ENCODE measurements around the gene PHKG1.
"Not testable (repeated sequence)": the region's sequence is repeated elsewhere in the genome, so short reads cannot be mapped to it uniquely, and the experiment has no call there.

Gene PHKG1

DNA sequence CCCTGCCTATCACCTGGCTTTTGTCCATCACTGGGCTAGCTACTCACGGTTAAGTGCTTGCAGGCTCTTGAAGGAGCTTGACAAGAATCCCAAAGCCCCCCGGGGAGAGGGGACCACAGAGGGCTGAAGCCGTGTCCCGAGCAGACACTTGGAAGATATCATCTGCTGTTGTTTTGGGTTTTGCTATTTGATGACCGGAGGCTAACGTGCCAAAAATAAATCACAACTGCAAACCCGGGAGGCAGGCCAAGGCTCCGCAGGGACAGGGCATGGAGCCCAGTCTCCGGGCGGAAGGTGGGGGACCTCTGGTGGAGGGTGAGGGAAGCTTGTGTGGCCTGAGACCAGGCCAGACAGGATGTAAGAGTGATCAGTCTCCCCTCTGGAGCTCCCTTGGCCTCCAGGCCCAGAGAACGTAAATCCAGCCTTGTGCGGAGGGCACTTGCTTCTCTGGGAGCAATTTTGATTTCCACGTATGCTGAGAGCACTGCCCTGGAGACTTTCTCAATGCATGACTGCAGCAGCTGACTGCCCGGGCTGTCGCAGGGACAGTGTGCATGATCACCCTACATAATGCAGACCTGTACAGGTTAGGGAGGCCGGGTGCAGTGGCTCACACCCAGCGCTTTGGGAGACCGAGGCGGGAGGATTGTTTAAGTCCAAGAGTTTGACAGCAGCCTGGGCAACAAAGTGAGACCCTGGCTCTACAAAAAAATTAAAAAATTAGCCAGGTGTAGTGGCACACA is at the start of gene PHKG1:
TSS of gene PHKG1 (minus strand) at position 164 of the 743 bp plus-strand sequence. CDS start 4,011 bp downstream, outside the sequence.
- DNase-seq (ENCODE audit: low read depth): no peak

DNA sequence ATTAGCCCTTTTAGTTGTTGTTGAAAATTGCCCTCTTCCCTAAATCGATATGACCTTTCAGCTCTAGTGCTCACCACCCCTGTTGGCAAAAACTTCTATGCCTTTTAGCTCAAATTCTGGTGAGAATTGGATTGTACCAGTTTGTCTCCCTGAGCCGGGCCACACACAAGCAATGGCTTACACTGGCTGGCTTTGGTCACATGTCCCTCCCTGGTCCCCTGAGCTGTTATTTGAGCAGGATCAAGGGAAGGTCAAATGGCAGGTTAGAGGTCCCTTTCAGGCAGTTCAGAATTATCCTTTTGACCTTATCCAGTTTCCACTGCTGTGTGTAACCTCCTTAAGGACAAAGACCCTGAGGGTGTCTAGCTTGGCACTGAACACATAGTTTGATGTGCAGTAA is 38.3 kb upstream of the PHKG1 start:
- DNase-seq (ENCODE audit: low read depth): not testable (repeated sequence)

DNA sequence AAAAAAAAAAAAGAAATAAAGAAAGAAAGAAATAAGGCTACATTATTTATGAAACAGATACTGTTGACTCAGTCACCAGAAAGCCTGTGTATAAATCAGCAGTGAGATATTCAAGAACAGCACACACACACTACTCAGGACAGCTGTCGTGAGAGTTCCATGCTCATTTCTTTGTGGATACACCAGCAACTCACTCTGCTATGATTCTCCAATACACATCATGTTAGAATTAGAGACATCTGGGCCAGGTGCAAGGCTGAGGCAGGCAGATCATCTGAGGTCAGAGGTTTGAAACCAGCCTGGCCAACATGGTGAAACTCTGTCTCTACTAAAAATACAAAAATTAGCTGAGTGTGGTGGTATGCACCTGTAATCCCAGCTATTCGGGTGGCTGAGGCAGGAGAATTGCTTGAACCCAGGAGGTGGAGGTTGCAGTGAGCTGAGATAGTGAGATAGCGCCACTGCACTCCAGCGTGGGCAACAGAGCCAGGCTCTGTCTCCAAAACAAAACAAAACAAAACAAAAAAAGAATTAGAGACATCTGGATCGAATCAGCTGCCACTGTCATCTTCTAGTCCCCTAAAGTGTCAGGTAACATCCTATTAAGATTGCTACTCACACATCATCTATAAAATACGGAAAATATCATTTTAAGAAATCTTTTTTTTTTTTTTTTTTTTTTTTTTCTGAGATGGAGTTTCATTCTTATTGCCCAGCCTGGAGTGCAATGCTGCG is 34.7 kb upstream of the PHKG1 start:
- DNase-seq (ENCODE audit: low read depth): no peak

DNA sequence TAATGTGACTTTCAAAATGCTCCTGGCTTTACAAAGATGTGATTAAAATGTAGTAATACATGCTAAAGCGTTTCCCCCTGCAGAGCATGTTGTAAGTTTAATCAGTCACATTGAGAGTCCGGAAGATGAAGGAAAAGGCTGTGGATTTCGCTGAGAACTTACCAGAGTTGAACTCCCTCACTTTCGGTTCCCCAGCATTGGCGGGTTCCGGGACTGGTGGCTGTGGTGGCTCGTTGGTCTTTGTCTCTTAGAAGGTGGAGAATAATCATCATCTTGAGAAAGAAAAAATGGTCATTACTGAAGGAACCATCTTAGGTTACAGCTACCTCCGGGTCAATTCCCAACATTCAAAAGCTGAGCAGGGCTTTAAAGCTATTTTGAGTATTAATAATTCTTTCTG is 33.1 kb upstream of the PHKG1 start:
- DNase-seq (ENCODE audit: low read depth): no peak

DNA sequence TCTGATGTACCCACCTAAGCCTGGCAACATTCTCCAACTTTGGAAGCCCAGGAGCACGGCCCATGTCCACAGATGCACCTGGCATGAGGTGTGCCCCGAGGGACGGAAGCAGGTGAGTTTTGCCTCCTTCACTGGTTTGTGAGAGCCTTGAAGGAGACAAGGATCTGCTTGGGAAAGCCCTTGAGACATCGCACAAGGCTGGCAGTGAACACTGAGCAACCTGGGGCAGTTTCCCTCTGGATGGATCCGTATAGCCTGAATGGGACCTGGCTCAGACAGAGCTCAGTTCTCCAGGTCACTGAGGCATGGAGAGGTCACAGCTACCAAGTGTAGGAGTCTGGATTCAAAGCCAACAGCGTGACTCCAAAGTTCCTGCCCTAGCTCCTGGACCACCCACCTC is 32.2 kb upstream of the PHKG1 start:
- DNase-seq (ENCODE audit: low read depth): no peak

DNA sequence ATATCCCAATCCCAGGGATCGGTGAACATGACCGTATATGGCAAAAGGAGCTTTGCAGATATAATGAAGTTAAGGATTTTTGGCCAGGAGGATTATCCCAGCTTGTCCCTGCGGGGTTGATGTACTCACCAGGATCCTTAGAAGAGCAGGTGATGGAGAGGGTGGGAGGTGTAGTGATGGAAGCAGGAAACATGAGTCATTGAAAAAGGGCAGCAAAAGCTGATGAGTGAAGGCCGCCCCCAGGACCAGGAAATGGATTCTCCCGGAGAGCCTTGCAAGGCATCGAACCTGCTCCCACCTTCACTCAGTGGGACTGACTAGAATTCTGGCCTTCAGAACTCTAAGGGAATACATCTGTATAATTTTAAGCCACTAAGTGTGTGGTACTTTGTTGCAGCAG is 28.7 kb upstream of the PHKG1 start:
- DNase-seq (ENCODE audit: low read depth): no peak

DNA sequence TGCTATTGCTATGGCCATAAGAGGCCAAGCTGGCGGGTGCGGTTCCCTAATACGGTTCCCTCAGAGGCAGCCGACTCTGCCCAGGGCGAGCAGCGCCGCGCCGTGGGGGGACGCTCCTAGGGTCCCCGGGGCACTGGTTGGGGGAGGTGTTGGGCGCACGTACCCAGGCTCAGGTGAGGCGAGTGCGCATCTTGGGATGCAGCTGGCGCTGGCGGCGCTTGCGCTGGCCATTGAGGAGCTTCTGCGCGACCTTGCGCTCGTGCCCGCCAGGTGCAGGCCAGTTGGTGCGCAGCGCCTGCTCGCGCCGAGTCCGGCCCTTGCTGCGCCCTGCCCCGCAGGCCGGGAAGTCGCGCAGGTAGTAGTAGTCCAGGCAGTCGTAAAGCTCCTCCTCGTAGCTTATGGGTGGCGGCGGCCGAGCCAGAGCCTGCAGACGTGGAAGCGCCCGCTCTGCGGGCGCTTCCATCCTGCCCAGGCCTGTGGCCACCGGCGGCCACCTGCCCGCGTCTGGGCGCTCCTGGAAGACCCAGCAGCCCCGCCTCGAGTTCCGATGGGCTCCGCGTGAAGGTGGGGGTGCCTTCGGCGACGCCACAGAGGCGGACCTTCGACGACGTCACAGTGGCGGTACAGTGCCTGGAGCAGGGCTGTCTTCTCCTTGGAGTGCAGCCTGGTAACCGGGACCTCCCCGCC is 23.2 kb upstream of the PHKG1 start, which contains the start of gene NUPR2:
TSS of gene NUPR2 (minus strand) at position 566 of the 687 bp plus-strand sequence. CDS start at position 463, 103 bp downstream.
- no peak for DNase-seq (ENCODE audit: low read depth)

DNA sequence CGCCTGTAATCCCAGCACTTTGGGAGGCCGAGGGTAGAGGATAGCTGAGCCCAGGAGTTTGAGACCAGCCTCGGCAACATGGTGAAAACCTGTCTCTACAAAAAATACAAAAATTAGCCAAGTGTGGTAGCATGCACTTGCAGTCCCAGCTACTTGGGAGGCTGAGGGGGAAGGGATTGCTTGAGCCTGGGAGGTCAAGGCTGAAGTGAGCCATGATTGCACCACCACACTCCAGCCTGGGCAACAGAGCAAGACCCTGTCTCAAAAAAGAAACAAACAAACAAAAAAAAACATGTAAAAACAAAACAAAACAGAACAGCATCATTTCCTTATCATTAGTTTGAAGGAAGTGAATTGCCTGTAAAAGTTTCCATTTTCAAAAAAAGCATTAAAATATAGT is 19.5 kb upstream of the PHKG1 start:
- not testable (repeated sequence) for DNase-seq (ENCODE audit: low read depth)

DNA sequence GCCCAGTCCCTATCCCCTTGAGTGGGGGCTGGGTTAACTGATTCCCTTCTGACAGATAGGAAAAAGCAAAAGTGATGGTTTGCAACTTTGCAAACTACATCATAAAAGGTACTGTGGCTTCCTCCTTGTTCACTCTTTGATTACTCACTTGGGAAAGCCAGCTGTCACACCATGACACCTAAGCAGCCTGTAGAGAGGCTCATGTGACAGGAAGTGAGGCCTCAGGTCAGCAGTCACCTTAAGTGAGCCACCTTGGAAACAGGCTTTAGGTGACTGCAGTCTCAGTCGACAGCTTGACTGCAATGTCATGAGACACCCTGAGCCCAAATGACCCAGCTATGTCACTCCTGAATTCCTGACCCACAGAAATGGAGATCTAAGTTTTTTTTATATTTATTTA is 17.9 kb upstream of the PHKG1 start:
- no peak for DNase-seq (ENCODE audit: low read depth)

DNA sequence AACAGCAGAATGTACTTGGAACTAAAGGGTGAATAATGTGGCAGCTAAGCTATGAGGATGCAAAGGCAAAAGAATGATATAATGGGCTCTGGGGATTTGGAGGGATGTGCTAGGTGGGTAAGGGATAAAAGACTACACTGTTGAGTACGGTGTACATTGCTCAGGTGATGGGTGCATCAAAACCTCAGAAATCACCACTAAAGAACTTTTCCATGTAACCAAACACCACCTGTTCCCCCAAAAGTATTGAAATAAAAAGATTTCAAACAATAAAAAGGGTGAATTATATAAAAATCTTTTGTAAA is 15.2 kb upstream of the PHKG1 start:
- DNase-seq (ENCODE audit: low read depth): no peak

DNA sequence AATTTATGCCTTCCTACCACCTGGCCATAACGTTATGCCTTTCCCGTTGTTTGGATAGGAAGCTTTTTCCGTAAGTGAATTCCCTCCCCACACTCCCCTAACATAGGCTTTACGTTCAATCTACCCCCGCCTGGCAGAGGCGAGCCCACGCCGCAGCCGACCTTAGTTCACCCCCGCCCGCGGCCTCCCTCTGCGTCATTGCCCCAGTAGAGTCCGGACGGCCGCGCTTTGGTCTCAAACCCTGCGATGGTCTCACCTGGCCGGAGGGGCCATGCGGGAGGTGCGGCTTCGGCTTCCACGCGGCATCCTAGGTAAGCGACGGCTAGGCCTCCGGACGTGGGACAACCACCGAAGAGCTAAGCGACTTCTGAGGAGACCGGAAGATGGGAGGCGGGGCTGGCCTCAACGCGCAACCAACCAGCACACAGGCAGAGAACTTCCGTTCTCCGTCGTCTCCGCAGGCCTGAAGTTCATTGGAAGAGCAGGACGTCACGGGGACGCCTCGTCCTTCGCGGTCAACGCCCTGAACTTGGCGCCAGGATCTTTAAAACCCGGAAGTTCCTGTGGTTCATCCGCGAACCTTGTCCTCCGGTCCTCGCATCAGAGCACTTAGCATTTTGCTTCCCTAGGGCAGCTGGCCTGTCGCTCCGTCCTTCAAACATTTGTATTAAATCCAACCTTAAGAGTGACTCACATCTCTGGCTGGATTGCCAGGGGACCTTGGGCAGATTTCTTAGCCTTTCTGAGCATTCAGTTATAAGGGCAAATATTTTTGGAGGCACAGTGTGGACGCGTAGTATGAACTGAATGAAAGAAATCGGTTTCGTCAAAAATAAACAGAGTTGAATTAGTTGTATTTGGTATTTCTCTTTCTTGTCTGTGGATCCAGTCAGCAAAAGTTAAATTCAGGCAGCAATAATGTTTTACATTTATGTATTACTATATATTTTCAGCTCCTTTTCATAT is 13.6 kb upstream of the PHKG1 start, which contains the start of gene CHCHD2:
TSS of gene CHCHD2 (minus strand) at position 369 of the 966 bp plus-strand sequence. CDS start at position 306, 63 bp downstream.
- DNase-seq (ENCODE audit: low read depth): peak; percentile 90

DNA sequence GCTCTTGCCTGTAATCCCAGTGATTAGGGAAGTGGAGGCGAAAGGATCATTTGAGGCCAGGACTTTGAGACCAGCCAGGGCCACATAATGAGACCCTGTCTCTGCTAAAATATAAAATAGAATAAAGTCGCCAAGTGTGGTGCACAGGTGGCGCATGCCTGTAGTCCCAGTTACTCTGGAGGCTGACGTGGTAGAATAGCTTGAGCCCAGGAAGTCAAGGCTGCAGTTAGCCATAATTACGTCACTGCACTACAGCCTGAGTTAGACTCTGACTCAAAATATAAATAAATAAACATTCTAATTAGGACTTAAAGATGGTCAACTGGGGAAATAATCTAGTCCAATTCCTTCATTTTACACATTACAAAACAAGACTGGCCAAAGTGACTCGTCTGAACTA is 12.8 kb upstream of the PHKG1 start:
- no peak for DNase-seq (ENCODE audit: low read depth)

DNA sequence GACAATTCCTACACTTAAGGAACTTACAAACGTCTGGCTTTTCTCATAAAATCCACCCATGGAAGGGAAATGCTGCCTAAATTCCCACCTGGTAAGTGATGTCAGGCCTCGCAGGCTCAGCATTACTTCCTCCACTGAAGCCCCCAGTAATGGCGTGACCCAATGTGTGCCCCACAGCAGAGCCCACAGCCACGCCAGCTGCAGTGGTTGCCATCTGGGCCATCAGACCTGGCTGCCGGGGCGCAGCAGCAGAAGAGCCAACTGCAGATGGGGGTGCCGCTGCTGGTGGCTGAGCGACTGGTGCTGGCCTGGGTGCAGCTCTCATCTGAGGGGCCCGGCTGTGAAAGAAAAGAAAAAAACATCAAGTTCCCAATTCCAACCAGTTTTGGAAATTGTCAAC is 11.4 kb upstream of the PHKG1 start:
- not testable (repeated sequence) for DNase-seq (ENCODE audit: low read depth)

DNA sequence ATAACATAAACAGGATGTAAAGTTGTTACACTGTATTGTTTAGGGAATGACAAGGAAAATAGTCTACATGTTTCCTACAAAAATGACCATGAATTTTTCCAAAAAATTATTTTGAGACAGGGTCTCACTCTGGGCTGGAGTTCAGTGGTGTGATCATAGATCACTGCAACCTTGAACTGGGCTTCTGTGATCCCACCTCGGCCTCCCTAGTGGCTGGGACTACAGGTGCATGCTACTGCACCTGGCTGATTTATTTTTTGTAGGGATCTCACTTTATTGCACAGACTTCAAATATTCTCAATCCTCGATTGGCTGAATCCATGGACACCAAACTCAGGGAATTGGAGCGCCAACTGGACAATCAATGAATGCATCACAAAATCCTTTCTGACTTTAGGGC is 6.9 kb upstream of the PHKG1 start:
- DNase-seq (ENCODE audit: low read depth): no peak

DNA sequence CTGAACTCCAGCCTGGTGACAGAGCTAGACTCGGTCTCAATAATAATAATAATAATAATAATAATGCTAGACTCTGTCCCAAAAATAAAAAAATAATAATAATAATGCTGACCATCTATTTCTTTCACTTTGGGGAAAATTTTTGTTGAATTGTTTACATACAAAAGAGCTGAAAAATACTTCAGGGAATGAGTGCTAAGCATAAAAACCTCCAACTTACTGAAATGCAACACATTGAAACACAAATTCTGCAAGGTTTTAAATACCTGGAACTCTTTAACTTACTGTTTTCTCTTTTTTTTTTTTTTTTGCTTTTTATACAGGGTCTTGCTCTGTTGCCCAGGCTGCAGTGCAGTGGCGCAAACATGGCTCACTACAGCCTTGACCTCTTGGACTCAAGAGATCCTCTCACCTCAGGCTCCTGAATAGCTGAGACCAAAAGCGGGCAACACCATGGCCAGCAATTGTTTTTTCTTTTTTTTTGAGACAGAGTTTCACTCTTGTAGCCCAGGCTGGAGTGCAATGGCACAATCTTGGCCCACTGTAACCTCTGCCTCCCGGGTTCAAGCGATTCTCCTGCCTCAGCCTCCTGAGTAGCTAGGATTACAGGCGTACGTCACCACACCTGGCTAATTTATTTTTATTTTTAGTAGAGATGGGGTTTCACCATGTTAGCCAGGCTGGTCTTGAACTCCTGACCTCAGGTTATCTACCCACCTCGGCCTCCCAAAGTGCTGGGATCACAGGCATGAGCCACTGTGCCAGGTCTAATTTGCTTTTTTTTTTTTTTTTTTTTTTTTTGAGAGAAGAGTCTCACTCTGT is 5.6 kb upstream of the PHKG1 start:
- DNase-seq (ENCODE audit: low read depth): not testable (repeated sequence)

DNA sequence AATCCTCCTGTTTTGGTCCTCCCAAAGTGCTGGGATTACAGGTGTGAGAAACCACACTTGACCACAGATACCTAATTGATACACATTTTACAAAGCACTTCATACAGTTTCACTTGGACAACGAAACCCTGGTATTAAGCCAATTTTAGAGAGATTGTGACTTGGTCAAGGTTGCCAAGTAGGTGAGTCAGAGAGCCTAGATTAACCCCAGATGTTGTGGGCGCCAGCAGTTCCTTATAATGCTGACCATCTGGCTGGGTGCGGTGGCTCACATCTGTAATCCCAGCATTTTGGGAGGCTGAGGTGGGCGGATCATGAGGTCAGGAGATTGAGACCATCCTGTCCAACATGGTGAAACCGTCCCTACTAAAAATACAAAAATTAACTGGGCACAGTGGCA is 4.9 kb upstream of the PHKG1 start:
- no peak for DNase-seq (ENCODE audit: low read depth)

DNA sequence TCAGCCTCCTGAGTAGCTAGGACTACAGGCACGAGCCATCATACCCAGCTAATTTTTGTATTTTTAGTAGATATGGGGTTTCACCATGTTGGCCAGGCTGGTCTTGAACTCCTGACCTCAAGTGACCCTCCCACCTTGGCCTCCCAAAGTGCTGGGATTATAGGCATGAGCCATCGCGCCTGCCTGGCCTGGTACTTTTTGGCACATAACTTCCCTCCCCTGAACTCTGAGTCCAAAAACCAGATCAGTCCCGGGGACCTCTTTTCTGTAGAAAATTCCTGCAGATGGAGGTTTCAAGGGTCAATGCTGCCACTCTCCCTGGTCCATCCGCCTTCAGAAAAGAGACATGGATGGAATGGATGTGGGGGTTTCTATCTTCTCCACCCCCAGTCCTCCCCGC is 364 bp downstream of the PHKG1 start:
- DNase-seq (ENCODE audit: low read depth): not testable (repeated sequence)

DNA sequence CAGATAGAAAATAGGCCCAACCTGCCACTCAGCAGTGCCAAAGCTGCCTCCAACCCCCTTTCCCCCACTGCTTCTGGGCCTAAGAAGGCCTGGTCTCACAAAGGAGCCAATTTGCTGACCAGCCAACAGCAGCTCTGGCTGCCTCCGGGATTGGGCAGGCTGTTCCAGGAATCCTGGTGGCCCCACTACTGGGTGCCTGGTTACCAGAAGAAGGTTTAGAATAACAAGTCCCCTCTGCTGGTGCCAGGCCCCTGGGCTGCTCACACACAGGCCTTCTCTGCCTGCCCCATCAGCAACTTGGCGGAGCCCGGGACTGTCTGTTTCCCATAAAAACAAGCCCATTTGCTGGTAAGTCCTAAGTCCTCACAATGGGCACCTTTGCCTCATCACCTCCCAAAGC is 1.2 kb downstream of the PHKG1 start:
- DNase-seq (ENCODE audit: low read depth): no peak

DNA sequence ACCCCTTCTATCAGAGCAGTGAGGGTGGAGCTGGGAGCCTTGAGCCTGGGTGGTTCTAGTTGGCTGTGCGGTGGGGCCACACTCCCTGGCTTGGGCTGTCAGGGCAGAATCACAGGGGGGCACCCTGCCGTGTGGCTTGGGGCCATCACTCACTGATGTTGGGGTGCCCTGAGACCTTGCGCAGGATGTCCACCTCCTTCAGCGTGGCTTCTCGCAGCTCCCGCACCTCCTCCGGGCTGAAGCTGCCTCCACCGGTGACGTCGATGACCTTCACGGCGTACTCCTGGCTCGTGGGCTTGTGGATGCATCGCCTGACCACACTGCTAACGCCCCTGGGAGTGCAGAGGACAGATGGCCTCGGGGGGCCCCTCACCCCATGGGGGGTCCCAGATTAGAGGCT is 5.3 kb downstream of the PHKG1 start:
- no peak for DNase-seq (ENCODE audit: low read depth)

DNA sequence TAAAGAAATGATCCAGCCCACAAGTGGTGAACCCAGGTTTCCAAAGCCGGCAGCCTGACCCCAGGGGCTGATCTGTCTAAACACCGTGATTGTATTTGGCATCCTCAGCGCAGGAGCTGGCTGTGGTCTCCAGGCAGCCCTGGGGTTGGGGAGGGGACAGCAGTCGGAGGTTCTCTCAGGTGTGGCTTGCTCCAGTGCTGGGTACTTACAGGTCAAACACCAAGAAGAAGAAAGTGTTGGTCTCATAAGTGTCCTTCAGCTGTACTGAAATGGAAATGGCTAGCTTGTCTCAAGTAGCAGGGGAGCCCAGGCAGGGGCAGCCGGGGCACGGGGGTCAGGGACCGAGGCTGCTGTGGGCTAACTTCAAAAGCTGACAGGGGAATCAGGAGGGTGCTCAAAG is 6.0 kb downstream of the PHKG1 start:
- DNase-seq (ENCODE audit: low read depth): no peak
